GM10248 (cell line): ENCODE measurements around the gene ZNF480.
"Not testable (repeated sequence)": the region's sequence is repeated elsewhere in the genome, so short reads cannot be mapped to it uniquely, and the experiment has no call there.

ENCODE experiments used
- CTCF ChIA-PET: fragments of 300-600 bp; sonication (Branson Sonifier 250); formaldehyde crosslinking; extraction: SDS; loops from one replicate; lab custom pipeline; 2021; ENCODE audit warnings: antibody characterized with exemption; lab: Yijun Ruan, JAX
- POLR2A ChIA-PET: fragments of 350-650 bp; sonication (Branson Sonifier 250); formaldehyde crosslinking; extraction: SDS; loops from one replicate; lab custom pipeline; 2020; ENCODE audit warnings: antibody characterized with exemption; lab: Yijun Ruan, JAX
- DNase-seq: peaks from one replicate; pipeline ENCODE4 v3.0.0; 2012; ENCODE audit errors: extremely low spot score
- TF ChIP-seq, protein P1 (sequence below): IDR thresholded peaks from 2 replicates; pipeline ENCODE4 v1.5.1; 2012; ENCODE audit warnings: mild to moderate bottlenecking, low read depth; ENCODE audit errors: extremely low read depth, missing control alignments, control extremely low read depth

Gene ZNF480

GRCh38 chr19:52273301-52273700 is 23.7 kb upstream of the ZNF480 start:
- DNase-seq = no peak
- ChIA-PET CTCF (interaction anchor here (0.9 kb wide), 1 partner anchor 12 kb away, joined by 3 read pairs; no protein-coding TSS in a partner anchor), POLR2A (no interaction called here)
- TF ChIP-seq, protein P1, sequence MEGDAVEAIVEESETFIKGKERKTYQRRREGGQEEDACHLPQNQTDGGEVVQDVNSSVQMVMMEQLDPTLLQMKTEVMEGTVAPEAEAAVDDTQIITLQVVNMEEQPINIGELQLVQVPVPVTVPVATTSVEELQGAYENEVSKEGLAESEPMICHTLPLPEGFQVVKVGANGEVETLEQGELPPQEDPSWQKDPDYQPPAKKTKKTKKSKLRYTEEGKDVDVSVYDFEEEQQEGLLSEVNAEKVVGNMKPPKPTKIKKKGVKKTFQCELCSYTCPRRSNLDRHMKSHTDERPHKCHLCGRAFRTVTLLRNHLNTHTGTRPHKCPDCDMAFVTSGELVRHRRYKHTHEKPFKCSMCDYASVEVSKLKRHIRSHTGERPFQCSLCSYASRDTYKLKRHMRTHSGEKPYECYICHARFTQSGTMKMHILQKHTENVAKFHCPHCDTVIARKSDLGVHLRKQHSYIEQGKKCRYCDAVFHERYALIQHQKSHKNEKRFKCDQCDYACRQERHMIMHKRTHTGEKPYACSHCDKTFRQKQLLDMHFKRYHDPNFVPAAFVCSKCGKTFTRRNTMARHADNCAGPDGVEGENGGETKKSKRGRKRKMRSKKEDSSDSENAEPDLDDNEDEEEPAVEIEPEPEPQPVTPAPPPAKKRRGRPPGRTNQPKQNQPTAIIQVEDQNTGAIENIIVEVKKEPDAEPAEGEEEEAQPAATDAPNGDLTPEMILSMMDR = no peak

GRCh38 chr19:52274191-52274590 is 22.8 kb upstream of the ZNF480 start:
- DNase-seq = no peak
- TF ChIP-seq, protein P1 = no peak
- ChIA-PET CTCF (interaction anchor here (0.9 kb wide), 1 partner anchor 11 kb away, joined by 3 read pairs; no protein-coding TSS in a partner anchor), POLR2A (no interaction called here)

DNA sequence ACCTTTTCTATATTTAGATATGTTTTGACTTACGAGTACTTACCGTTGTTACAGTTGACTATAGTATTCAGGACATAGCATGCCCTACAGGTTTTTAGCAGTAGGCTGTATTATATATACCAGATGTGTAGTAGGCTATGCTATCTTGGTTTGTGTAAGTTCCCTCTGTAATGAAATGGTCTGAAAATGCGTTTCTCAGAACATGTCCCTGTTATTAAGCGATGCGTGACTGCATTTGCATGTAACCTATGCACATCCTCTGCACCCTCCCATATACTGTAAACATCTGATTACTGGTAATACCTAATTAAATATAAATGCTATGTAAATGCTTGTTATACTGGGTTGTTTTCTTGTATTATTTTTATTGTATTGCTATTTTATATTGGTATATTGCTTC is 21.0 kb upstream of the ZNF480 start:
- ChIA-PET POLR2A (no interaction called here), CTCF (no interaction called here)
- TF ChIP-seq, protein P1 = no peak
- no peak for DNase-seq

GRCh38 chr19:52277471-52277870 is 19.5 kb upstream of the ZNF480 start:
- ChIA-PET POLR2A (no interaction called here), CTCF (no interaction called here)
- TF ChIP-seq, protein P1 = no peak
- no peak for DNase-seq

DNA sequence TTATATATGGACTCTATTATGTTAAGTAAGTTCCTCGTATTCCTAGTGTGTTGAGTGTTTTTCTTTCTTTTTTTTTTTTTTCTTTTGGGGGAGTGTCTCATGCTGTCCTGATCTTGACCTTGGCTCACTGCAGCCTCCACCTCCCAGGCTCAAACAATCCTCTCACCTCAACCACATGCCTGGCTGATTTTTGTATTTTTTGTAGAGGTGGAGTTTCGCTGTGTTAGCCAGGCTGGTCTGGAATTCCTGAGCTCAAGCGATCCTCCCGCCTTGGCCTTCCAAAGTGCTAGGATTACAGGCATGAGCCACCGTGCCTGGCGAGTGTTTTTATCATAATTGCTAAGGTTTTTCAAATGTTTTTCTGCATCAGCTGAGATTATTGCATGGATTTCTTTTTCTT is 10.7 kb upstream of the ZNF480 start:
- POLR2A ChIA-PET = no interaction called here
- CTCF ChIA-PET = no interaction called here
- TF ChIP-seq, protein P1 = no peak
- DNase-seq = no peak

DNA sequence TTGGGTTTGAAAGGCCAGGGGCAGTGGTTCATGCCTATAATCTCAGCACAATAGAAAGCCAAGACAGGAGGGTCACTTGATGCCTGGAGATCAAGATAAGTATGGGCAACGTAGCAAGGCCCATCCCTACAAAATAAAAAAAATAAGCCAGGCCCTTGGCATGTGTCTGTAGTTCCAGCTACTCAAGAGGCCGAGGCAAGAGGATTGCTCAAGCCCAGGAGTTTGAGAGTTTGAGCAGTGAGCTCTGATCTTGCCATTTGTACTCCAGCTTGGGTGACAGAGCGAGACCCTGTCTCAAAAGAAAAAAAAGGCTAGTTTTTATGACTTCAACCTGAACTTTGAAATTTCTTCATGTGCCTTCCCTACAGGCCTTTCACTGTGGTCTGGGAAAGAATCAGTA is 5.2 kb upstream of the ZNF480 start:
- no peak for DNase-seq
- CTCF ChIA-PET = no interaction called here
- TF ChIP-seq, protein P1 = no peak
- POLR2A ChIA-PET = interaction anchor here (0.7 kb wide), 1 partner anchor 64 kb away, joined by 4 read pairs; no protein-coding TSS in a partner anchor

DNA sequence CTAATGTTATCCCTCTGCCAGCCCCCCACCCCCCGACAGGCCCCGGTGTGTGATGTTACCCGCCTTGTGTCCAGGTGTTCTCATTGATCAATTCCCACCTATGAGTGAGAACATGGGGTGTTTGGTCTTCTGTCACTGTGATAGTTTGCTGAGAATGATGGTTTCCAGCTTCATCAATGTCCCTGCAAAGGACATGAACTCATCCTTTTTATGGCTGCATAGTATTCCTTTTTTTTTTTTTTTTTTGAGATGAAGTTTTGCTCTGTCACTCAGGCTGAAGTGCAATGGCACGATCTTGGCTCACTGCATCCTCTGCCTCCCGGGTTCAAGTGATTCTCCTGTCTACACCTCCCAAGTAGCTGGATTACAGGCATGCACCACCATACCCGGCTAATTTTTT is 4.0 kb upstream of the ZNF480 start:
- POLR2A ChIA-PET, CTCF ChIA-PET, DNase-seq: not testable (repeated sequence)
